D721Med (cell line): ENCODE measurements around the gene GPC6.

Experiments used
- DNase-seq: peaks from one replicate; pipeline ENCODE4 v3.0.0; 2011; ENCODE audit warnings: low spot score; ENCODE audit not compliant: insufficient read length
- FAIRE-seq: peaks from 2 replicates; lab custom pipeline; 2011; peaks lifted over from hg19 to GRCh38; lab: Jason Lieb, UNC
- CTCF ChIP-seq: IDR thresholded peaks from 2 replicates; pipeline ENCODE4 v1.5.1; 2012; ENCODE audit warnings: mild to moderate bottlenecking, control low read depth; ENCODE audit not compliant: insufficient read depth; ENCODE audit errors: missing control alignments

GPC6 gene

GRCh38 chr13:93984876-93985275, 758.3 kb downstream of the GPC6 start:
- TF ChIP-seq CTCF = no peak
- DNase-seq (no peak), FAIRE-seq (no peak)

DNA sequence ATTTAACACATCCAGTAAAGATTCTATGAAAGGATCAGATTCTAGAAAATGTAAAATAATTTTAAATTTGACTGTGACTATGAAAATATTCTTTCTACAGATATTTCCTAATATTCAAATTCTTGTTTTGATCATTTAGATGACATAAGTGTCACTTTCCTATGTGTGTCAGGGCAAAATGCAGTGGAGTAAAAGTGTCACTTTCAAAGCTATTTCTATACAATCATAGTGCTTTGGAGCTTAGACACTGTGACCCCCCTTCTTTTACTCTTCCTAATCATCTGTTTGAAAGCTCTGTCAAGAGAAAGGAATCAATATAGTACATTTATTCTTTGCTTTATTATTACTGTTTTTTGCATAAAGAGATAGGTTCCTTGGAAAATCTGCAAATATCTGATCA, 760.9 kb downstream of the GPC6 start:
- TF ChIP-seq CTCF = no peak
- no peak for DNase-seq
- FAIRE-seq = no peak

GRCh38 chr13:93991569-93991968, 765.0 kb downstream of the GPC6 start:
- FAIRE-seq (no peak), DNase-seq (no peak)
- TF ChIP-seq CTCF = no peak

DNA sequence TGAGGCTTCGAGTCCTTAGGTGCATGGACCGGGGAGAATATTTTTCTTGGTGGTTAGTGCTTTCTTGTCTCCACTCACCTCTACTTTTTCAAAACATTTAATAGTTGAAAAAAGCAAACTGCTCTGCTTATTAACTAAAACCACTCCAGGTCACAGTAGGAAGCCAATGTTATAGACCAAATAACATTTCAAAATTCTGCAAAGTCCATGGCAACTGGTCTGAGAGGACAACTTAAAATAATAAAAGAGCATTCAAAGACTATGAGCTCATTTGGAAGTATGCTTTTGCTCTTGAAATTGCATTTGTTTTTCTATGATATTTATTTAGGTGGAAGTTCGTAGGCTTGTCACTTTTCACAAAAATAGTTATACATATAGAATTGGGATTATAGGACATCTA, 769.9 kb downstream of the GPC6 start:
- no peak for FAIRE-seq
- DNase-seq = no peak

DNA sequence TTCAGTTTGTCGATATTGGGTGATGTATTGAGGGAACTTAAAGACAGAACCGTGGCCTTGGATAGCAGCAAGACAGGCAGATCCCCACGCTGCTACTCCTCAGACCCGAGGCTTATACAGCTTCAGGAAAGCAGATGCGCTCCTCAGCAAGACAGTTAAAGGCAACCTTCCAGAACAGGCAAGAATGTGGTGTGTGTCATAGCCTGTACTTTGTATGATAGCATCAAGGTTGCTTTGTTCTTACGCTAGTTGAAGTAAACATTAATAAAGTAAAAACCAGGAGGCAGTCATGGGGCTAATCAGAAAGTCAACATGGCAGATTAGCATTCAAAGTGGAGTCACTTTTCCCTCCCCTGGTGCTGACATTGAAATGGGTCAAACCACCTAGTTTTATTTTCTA, 779.7 kb downstream of the GPC6 start:
- no peak for TF ChIP-seq CTCF
- DNase-seq (no peak), FAIRE-seq (no peak)

More for the DNA sequence above, 769.9 kb downstream of the GPC6 start:
- TF ChIP-seq CTCF = no peak

DNA sequence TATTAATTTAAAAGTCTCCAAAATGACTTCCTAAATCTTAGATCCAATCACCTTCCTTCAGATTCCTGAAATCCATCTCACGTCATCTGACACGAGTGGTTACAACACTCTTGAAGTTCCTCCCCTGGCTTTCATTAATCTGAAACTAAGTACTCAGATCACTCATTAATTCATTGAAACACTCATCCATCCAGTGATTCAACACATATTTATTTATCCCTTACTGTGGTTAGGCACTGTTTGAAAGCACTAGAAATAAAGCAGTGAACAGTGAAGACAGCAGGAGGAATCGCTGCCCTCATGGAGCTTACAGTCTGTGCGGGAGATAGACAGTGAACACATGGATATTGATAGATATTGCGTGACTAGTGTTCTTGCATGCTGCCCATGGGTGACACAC, 780.5 kb downstream of the GPC6 start:
- DNase-seq (no peak), FAIRE-seq (no peak)
- TF ChIP-seq CTCF = no peak

- DNase-seq = no peak
These were observed 783.1 kb downstream of the GPC6 start for GRCh38 chr13:94009701-94010100.

More at GRCh38 chr13:94009701-94010100, 783.1 kb downstream of the GPC6 start:
- FAIRE-seq = no peak
- TF ChIP-seq CTCF = no peak
